Psoas muscle (tissue), 8 donors: ENCODE results near the gene SEC16A. TPM values are rescaled to one million over a fixed set of nuclear protein-coding genes. Genes with fewer than 3 reads are reported as not detected.

Experiments used
- ATAC-seq, 4 donors: fragments of 200-7000 bp; cut with Tn5 transposase; one replicate each; pipeline ENCODE4 v1.9.1; 2020; ENCODE audit warnings: moderate library complexity in 3 of 4, mild to moderate bottlenecking in 2 of 4
- DNase-seq, 2 donors: peaks; one replicate each; pipeline ENCODE4 v3.0.0-alpha.2; 2020
- H3K27ac ChIP-seq: fragments of 200-600 bp; one replicate; pipeline ENCODE4 v1.8.0; 2022
- H3K27me3 ChIP-seq, 3 donors: fragments of 200-600 bp in 1 of 3; one replicate each; pipeline versions ENCODE4 v1.6.1 to v1.8.0; 2013 to 2022; ENCODE audit warnings: low read length in 2 of 3, mild to moderate bottlenecking in 2 of 3, moderate library complexity in 1 of 3; ENCODE audit not compliant: insufficient read depth in 3 of 3
- H3K36me3 ChIP-seq, 2 donors: fragments of 200-600 bp in 1 of 2; one replicate each; pipeline versions ENCODE4 v1.6.1 to v1.8.0; 2013 to 2022; ENCODE audit warnings: low read depth in 1 of 2, mild to moderate bottlenecking in 1 of 2, moderate library complexity in 1 of 2; ENCODE audit not compliant: insufficient read depth in 1 of 2
- H3K4me1 ChIP-seq: fragments of 200-600 bp; one replicate; pipeline ENCODE4 v1.8.0; 2022
- H3K4me3 ChIP-seq: fragments of 200-600 bp; one replicate; pipeline ENCODE4 v1.8.0; 2022; ENCODE audit warnings: mild to moderate bottlenecking
- H3K9me3 ChIP-seq: fragments of 200-600 bp; one replicate; pipeline ENCODE4 v1.8.0; 2022
- CTCF ChIP-seq: fragments of 200-600 bp; IDR thresholded peaks from one replicate; pipeline ENCODE4 v1.8.0; 2022; ENCODE audit warnings: antibody characterized with exemption
- WGBS, 3 donors: extraction: QIAGEN DNeasy Blood & Tissue Kit; methylation state at CpG; one replicate each; pipeline versions ENCODE4 v1.1.6 to v1.1.7; 2013; 5-methylcytosine and 5-hydroxymethylcytosine counted together
- intact Hi-C, 2 donors: fragments of 100-400 bp; cut with DNase I; formaldehyde crosslinking; loops; one replicate each; pipeline versions ENCODE4 v1.11.0 to v1.14.2; 2022
- polyA plus RNA-seq, 3 donors: library from polyadenylated mRNA; stranded (reverse); fragments of 200-250 nt; gene quantifications; one replicate each; pipeline ENCODE4 v1.2.3, GENCODE V29; 2013
- total RNA-seq, 4 donors: library from RNA; stranded (reverse); fragmentation: NEBNext Ultra II Directional in 2 of 4; extraction: Animal tissue kit (Norgen Biotek cat#: 25700) in 2 of 4; gene quantifications; one replicate each; pipeline versions ENCODE4 v1.2.1 to v1.2.4, GENCODE V29; 2021 to 2023
- donor health status: healthy with polysubstance abuse.
- donor health status: DM: no; HTN: no; CAD: no; lungs with moderate emphysema.
- donor health status: Bipolar disorder and iron deficiency.
- donor health status: healthy.
- donor health status: DM: yes; HTN: yes; CAD: no.
- donor health status: DM: no; HTN: no; CAD: no.
- donor health status: DM: no; HTN: no; CAD: no.
- donor health status: DM: yes; HTN: yes; CAD: no.

The SEC16A gene
- total and polyA plus RNA-seq, 7 donors: 22.3 to 40.0 (median 31.5) TPM

- DNase-seq: no peak
- H3K36me3 ChIP-seq: peaks cover 0 to 64% of the 10 kb centered on the region in 2 donors
- peaks cover 26% of the 10 kb centered on the region for H3K4me1 ChIP-seq
- 87 to 89% (median 88%) methylated on average over 15 of the region's 15 CpGs for WGBS, 3 donors
- no peak overlapping the region for H3K4me3 ChIP-seq
- no peaks in the 10 kb centered on the region for H3K27me3 ChIP-seq
- H3K27ac ChIP-seq: no peak overlapping the region
- no peak for ATAC-seq
- no peaks in the 10 kb centered on the region for H3K9me3 ChIP-seq
- intact Hi-C loops: loop anchor here in 1 of 2 donors (5.0 kb wide), 1 partner anchor 36 kb away; no protein-coding TSS in a partner anchor
- no peak for TF ChIP-seq CTCF
These were observed 41.6 kb downstream of the SEC16A start for GRCh38 chr9:136441191-136441680.

GRCh38 chr9:136439481-136440408 lies 43.1 kb downstream of the SEC16A start, which contains the start of gene INPP5E:
Gene INPP5E, minus strand, starts transcription at chr9:136439845. Its CDS starts 426 bp downstream, at chr9:136439419.
- peak; percentile 90 for TF ChIP-seq CTCF
- H3K4me1 ChIP-seq: peaks cover 26% of the 10 kb centered on the region
- H3K27ac ChIP-seq: peak within 1 kb of the TSS; percentile 79
- peak within 1 kb of the TSS; percentile 95 for H3K4me3 ChIP-seq
- H3K9me3 ChIP-seq: no peaks in the 10 kb centered on the region
- H3K36me3 ChIP-seq: peaks cover 0 to 54% of the 10 kb centered on the region in 2 donors
- DNase-seq (peak; percentile 81 to 87), ATAC-seq (peak; percentile 83 to 90 (median 88))
- H3K27me3 ChIP-seq: no peaks in the 10 kb centered on the region
- intact Hi-C loops: loop anchor here in 1 of 2 donors (5.0 kb wide), 1 partner anchor 38 kb away; no protein-coding TSS in a partner anchor
- 2 to 6% (median 5%) methylated on average over 45 to 90 of the region's 90 CpGs for WGBS, 3 donors

- 0 to 1% (median 1%) methylated on average over 58 to 91 of the region's 91 CpGs for WGBS, 3 donors
- Histone ChIP-seq H3K27me3 (no peaks in the 10 kb centered on the region), H3K4me3 (peak overlapping the region; percentile 95), H3K27ac (peak overlapping the region; percentile 79), H3K9me3 (no peaks in the 10 kb centered on the region), H3K36me3 (peaks cover 0 to 45% of the 10 kb centered on the region in 2 donors), H3K4me1 (peaks cover 26% of the 10 kb centered on the region)
- DNase-seq (no peak), ATAC-seq (peak; percentile 11 to 45 (median 34))
- intact Hi-C loops: no loop called here
- no peak for TF ChIP-seq CTCF
These were observed 44.0 kb downstream of the SEC16A start for GRCh38 chr9:136438548-136439480.

DNA sequence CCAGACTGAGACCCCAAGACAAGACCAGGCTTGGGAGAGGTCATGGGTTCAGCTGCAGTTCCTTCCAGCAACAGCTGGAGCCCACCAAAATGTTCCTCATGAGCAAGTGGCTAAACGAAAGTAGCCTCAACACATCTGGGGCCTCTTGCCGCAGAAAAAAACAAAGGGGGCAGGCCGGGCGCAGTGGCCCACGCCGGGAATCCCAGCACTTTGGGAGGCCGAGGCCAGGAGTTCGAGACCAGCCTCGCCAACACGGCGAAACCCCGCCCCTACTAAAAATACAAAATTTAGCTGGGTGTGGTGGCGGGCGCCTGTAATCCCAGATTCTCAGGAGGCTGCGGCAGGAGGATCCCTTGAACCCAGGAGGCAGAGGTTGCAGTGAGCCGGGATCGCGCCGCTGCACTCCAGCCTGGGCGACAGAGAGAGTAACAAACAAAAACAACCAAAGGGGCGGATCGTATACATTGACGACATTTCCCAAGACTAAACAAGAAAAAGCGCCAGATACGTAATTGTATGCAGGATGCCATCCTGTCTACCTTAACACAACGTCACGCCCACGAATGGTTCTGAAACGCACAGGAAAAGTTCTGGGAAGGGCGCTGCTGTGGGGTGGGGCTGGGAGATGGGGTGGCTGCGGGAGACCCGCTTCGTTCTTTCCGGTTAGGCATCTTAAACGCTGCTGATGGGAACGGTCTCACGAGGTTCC lies 44.8 kb downstream of the SEC16A start:
- Histone ChIP-seq H3K9me3 (no peaks in the 10 kb centered on the region), H3K27ac (no peak overlapping the region), H3K4me3 (peak overlapping the region; percentile 95), H3K36me3 (peaks cover 0 to 39% of the 10 kb centered on the region in 2 donors), H3K27me3 (no peaks in the 10 kb centered on the region), H3K4me1 (peaks cover 26% of the 10 kb centered on the region)
- TF ChIP-seq CTCF: no peak
- WGBS, 3 donors: 52 to 54% (median 53%) methylated on average over 37 of the region's 37 CpGs
- no peak for DNase-seq
- no peak for ATAC-seq
- intact Hi-C loops: no loop called here
